Prostate gland (tissue), 2 donors: ENCODE measurements around the gene CAMK2N2.

Experiments
- CTCF ChIP-seq, 4 experiments: fragments of 200-600 bp in 2 of 4; fragments of 450-650 bp in 2 of 4; sonication (generic) in 2 of 4; IDR thresholded peaks; 1 replicate in 3 of 4; 2 replicates in 1 of 4; pipeline ENCODE4 v1.5.1; 2016 to 2019; ENCODE audit warnings: antibody characterized with exemption in 4 of 4, mild to moderate bottlenecking in 2 of 4, moderate library complexity in 2 of 4
- POLR2A ChIP-seq: fragments of 450-650 bp; IDR thresholded peaks from one replicate; pipeline ENCODE4 v1.6.1; 2016; ENCODE audit warnings: antibody characterized with exemption, mild to moderate bottlenecking

- no peak for TF ChIP-seq CTCF (IDR thresholded peaks at IDR 0.05)
- no peak for TF ChIP-seq POLR2A
These were observed 29.0 kb upstream of the CAMK2N2 start for GRCh38 chr3:184290331-184290730.
